ENCODE measurements around the gene NHSL2. TPM values are rescaled to one million over a fixed set of nuclear protein-coding genes. Genes with fewer than 3 reads are reported as not detected.
A peak's percentile ranks its signal among the peaks of the same experiment; 100 is the strongest.

Gene NHSL2
- total RNA-seq, 2 experiments from 2014 or later: 7.9 to 8.7 TPM

GRCh38 chrX:72124540-72125201, 214.0 kb downstream of the NHSL2 start:
- no peak overlapping the region for H3K4me3 Mint-ChIP-seq
- H3K36me3 Mint-ChIP-seq (ENCODE audit: low read depth): peaks cover 13% of the 10 kb centered on the region
- H3K9me3 Mint-ChIP-seq: no peaks in the 10 kb centered on the region
- ChIA-PET POLR2A (interaction anchor here (1.0 to 4.0 kb wide), 4 partner anchors 19 to 152 kb away, joined by 4 to 35 read pairs (median 4); partner anchors contain the start of gene RPS4X), CTCF (interaction anchor here (1.2 to 6.9 kb wide), 5 partner anchors 19 to 126 kb away, joined by 3 to 95 read pairs (median 7); no protein-coding TSS in a partner anchor)
- H3K27ac Mint-ChIP-seq: no peak overlapping the region
- H3K27me3 Mint-ChIP-seq: peaks cover 22% of the 10 kb centered on the region
- peaks cover 69% of the 10 kb centered on the region for H3K4me1 Mint-ChIP-seq
- DNase-seq: no peak

DNA sequence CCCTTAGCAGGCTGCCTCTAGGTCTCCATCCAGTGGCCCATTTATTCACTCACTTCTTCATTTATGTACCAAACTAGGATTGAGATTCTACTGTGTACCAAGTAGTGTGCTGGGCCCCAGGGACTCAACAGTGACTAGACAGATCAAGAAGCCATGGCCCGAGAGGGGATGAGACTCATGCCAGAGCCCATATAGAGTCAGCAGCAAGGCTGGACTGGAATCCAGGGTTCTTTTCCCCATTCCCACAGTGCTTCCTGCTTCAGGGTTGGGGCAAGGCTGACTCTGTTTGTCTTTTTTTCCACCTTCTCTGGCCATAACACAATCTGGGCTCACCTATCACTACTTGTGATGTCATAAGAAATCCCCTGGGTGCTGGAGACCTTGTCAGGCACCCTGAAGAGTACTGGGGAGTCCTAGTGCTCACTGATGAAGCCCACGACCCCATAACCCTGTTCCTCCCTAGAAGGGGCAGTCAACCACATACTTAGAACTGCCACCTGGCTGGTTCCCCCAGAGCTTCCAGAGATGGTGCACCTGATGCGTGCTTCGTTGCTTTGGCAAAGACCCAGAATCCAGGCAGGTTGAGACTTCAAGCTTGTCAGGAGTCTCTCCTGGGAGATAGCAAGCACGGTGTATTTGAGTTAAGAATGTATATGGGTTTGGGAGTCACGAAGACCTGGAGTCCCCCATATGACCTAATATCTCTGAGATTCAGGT, 214.8 kb downstream of the NHSL2 start:
- DNase-seq: no peak
- Mint-ChIP-seq H3K27ac (no peak overlapping the region), H3K36me3 (ENCODE audit: low read depth) (peaks cover 10% of the 10 kb centered on the region), H3K4me1 (peaks cover 60% of the 10 kb centered on the region), H3K4me3 (no peak overlapping the region), H3K9me3 (no peaks in the 10 kb centered on the region), H3K27me3 (peaks cover 26% of the 10 kb centered on the region)
- ChIA-PET POLR2A (interaction anchor here (0.8 to 4.0 kb wide), 4 partner anchors 20 to 151 kb away, joined by 3 to 35 read pairs (median 4); partner anchors contain the start of gene RPS4X), CTCF (interaction anchor here (1.2 to 6.9 kb wide), 9 partner anchors 19 to 127 kb away, joined by 3 to 95 read pairs (median 4); no protein-coding TSS in a partner anchor)

GRCh38 chrX:72126048-72126415, 215.4 kb downstream of the NHSL2 start:
- H3K27me3 Mint-ChIP-seq: peaks cover 29% of the 10 kb centered on the region
- H3K36me3 Mint-ChIP-seq (ENCODE audit: low read depth): peaks cover 10% of the 10 kb centered on the region
- no peaks in the 10 kb centered on the region for H3K9me3 Mint-ChIP-seq
- H3K4me3 Mint-ChIP-seq: no peak overlapping the region
- H3K27ac Mint-ChIP-seq: no peak overlapping the region
- CTCF ChIA-PET: interaction anchor here (1.0 to 6.9 kb wide), 12 partner anchors 9 to 127 kb away, joined by 4 to 95 read pairs (median 4); partner anchors contain the start of gene PIN4
- DNase-seq: no peak
- H3K4me1 Mint-ChIP-seq: peaks cover 55% of the 10 kb centered on the region
- POLR2A ChIA-PET: interaction anchor here (0.8 to 4.0 kb wide), 3 partner anchors 20 to 151 kb away, joined by 3 to 35 read pairs (median 4); partner anchors contain the start of gene RPS4X

GRCh38 chrX:72126539-72127140, 216.0 kb downstream of the NHSL2 start:
- peaks cover 33% of the 10 kb centered on the region for H3K27me3 Mint-ChIP-seq
- POLR2A ChIA-PET: interaction anchor here (0.6 to 4.0 kb wide), 4 partner anchors 21 to 107 kb away, joined by 3 to 35 read pairs (median 3); no protein-coding TSS in a partner anchor
- no peak overlapping the region for H3K4me3 Mint-ChIP-seq

GRCh38 chrX:72127332-72127731, 216.7 kb downstream of the NHSL2 start:
- ChIA-PET CTCF (interaction anchor here (0.6 to 6.9 kb wide), 14 partner anchors 11 to 1489 kb away, joined by 3 to 95 read pairs (median 4); partner anchors contain the start of gene PIN4), POLR2A (interaction anchor here (4.0 kb wide), 1 partner anchor 107 kb away, joined by 35 read pairs; no protein-coding TSS in a partner anchor)
- H3K4me1 Mint-ChIP-seq: peaks cover 45% of the 10 kb centered on the region
- no peak overlapping the region for H3K27ac Mint-ChIP-seq
- DNase-seq: no peak
- peaks cover 38% of the 10 kb centered on the region for H3K27me3 Mint-ChIP-seq
- no peak overlapping the region for H3K4me3 Mint-ChIP-seq
- H3K36me3 Mint-ChIP-seq (ENCODE audit: low read depth): peaks cover 10% of the 10 kb centered on the region
- no peaks in the 10 kb centered on the region for H3K9me3 Mint-ChIP-seq

More at GRCh38 chrX:72126539-72127140, 216.0 kb downstream of the NHSL2 start:
- CTCF ChIA-PET: interaction anchor here (0.6 to 6.9 kb wide), 14 partner anchors 10 to 128 kb away, joined by 3 to 95 read pairs (median 4); partner anchors contain the start of gene PIN4
- peaks cover 49% of the 10 kb centered on the region for H3K4me1 Mint-ChIP-seq
- peaks cover 10% of the 10 kb centered on the region for H3K36me3 Mint-ChIP-seq (ENCODE audit: low read depth)
- H3K9me3 Mint-ChIP-seq: no peaks in the 10 kb centered on the region
- DNase-seq: peak; percentile 84
- H3K27ac Mint-ChIP-seq: no peak overlapping the region

DNA sequence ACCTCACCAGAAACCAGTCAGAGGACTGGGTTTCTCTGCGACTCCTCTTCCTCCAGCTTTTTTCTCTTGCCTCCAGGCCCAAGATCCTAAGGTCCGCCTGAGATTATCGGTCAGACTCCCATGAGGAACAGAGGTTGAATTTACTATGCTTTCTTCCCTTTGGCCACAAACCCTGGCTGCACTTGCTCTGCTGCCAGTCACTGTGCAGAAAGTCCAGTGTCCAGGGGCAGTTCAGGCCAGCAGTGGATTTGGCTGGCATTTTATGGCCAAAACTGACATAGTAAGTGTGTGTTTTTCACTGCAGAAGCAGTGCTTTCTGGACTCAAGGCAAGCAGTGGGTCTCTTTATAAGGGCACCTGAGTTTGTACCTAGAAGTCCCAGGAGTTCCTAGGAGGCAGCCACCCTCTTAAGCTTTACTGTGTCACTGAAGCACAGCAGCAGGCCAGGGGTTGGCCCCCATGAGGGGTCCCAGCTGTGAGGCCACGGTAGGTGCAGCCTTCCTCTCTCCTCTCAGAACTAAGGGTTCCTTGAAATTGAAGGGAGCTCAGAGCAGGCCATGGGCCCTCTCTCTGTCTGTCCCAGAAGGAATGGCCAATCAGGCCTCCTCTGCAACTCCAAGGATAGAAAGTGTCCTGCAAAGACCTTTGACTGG, 217.7 kb downstream of the NHSL2 start:
- ChIA-PET POLR2A (interaction anchor here (0.7 to 4.0 kb wide), 2 partner anchors 42 to 108 kb away, joined by 3 to 35 read pairs; no protein-coding TSS in a partner anchor), CTCF (interaction anchor here (1.0 to 6.9 kb wide), 3 partner anchors 109 to 150 kb away, joined by 3 to 95 read pairs (median 3); no protein-coding TSS in a partner anchor)
- Mint-ChIP-seq H3K27me3 (peaks cover 48% of the 10 kb centered on the region), H3K27ac (no peak overlapping the region), H3K4me1 (peaks cover 35% of the 10 kb centered on the region), H3K4me3 (no peak overlapping the region), H3K36me3 (ENCODE audit: low read depth) (peaks cover 6% of the 10 kb centered on the region), H3K9me3 (no peaks in the 10 kb centered on the region)
- no peak for DNase-seq

DNA sequence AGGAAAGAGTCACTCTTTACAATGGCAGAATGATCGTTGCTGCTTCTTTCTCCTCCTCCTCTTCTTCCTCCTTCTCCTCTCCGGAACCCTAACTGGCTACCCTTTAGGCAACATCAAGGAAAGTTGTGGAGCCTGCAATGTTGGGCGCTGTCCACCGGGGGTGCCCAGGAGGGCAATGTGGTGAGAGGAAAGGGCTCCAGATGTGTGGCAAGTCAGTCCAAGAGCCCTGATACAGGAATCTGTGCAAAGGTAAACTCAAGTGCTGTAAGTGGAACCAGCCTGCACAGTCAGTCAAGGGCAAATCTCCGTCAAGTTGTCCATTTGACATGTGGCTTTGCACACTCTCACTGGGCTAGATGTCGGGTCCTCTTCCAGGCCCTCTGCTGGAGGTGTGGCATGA, 218.2 kb downstream of the NHSL2 start:
- Mint-ChIP-seq H3K9me3 (no peaks in the 10 kb centered on the region), H3K4me3 (no peak overlapping the region), H3K36me3 (ENCODE audit: low read depth) (peaks cover 6% of the 10 kb centered on the region), H3K27ac (no peak overlapping the region), H3K27me3 (peaks cover 50% of the 10 kb centered on the region), H3K4me1 (peaks cover 29% of the 10 kb centered on the region)
- ChIA-PET POLR2A (no interaction called here), CTCF (interaction anchor here (6.9 kb wide), 1 partner anchor 109 kb away, joined by 95 read pairs; no protein-coding TSS in a partner anchor)
- no peak for DNase-seq

DNA sequence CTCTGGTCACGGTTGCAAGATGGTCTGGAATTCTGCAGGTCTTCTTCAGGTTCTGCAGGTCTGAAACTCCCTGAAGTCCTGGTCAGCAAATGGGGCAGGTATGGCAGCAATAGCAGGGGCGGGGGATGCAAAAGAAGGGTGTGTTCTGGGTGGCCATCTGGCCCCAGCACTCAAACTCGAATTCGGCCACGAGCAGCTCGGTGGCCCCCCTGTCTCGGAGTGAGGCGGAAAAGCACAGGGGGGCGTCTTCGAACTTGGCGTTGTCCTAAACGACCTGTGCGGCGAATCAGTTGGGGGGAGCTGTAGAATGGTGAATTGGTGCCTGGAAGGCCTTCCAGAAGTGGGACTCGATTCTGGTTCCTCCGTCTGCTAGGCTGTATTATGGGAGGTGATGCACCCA, 219.0 kb downstream of the NHSL2 start:
- H3K27me3 Mint-ChIP-seq: peaks cover 52% of the 10 kb centered on the region
- peaks cover 6% of the 10 kb centered on the region for H3K36me3 Mint-ChIP-seq (ENCODE audit: low read depth)
- CTCF ChIA-PET: interaction anchor here (1.0 to 2.0 kb wide), 2 partner anchors 108 to 111 kb away, joined by 3 to 6 read pairs; no protein-coding TSS in a partner anchor
- H3K4me1 Mint-ChIP-seq: peaks cover 21% of the 10 kb centered on the region
- DNase-seq: no peak
- POLR2A ChIA-PET: no interaction called here
- H3K9me3 Mint-ChIP-seq: no peaks in the 10 kb centered on the region
- H3K27ac Mint-ChIP-seq: no peak overlapping the region
- H3K4me3 Mint-ChIP-seq: no peak overlapping the region

DNA sequence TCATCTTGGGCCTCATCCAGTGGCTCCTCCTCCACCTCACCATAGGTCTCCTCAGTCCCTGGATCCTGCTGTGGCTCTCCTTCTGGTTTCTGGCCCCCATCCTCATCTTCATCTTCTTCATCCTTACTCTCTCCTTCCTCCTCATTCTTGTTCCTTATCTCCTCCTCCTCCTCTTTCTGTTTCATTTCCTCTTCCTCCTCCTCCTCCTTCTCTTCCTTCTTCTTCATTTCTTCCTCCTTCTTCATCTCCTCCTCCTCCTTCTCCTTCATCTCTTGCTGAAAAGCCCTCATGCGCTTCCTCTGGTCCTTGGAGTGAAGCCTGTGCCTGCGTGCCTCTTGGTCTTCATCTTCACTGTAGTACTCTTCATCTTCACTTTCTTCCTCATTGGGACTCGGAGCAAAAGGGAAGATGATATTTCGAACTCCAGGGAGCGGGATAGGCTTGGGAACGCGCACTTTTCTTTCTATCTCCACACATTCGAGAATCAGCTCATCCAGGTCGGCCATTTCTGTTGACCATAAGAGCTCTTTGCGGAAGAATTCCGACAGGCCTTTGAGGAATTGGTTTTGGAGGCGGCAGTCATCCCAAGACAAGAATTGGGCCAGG, 219.6 kb downstream of the NHSL2 start:
- Mint-ChIP-seq H3K9me3 (no peaks in the 10 kb centered on the region), H3K36me3 (ENCODE audit: low read depth) (peaks cover 3% of the 10 kb centered on the region), H3K27ac (no peak overlapping the region), H3K4me1 (peaks cover 15% of the 10 kb centered on the region), H3K4me3 (no peak overlapping the region), H3K27me3 (peaks cover 58% of the 10 kb centered on the region)
- CTCF ChIA-PET: interaction anchor here (1.0 to 2.0 kb wide), 2 partner anchors 108 to 112 kb away, joined by 3 to 6 read pairs; no protein-coding TSS in a partner anchor
- POLR2A ChIA-PET: no interaction called here
- no peak for DNase-seq

DNA sequence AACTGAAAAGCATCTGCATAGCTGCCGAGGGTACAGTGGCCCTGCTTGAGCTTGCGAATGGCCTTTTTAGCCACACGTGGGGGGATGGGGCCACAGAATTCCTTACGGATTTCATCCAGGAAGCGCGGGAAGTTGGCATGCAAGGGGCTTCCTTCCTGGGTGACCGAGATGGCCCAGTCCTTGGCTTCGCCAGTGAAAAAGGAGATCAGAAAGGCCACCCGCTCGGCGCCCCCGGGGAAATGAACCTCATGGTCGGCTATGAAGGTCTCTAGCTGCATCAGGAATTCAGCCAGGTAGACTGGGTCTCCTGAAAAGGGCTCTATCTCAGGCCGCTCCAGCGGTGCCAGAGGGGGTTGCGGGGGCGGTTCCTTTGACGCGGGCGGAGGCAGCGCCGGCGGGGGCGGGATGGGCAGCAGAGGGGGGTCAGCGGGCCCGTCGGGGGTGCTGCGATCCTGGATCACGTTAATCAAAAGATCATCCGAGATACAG, 220.2 kb downstream of the NHSL2 start:
- no peak overlapping the region for H3K4me3 Mint-ChIP-seq
- peaks cover 15% of the 10 kb centered on the region for H3K4me1 Mint-ChIP-seq
- H3K27ac Mint-ChIP-seq: no peak overlapping the region
- POLR2A ChIA-PET: interaction anchor here (1.3 kb wide), 1 partner anchor 11 kb away, joined by 3 read pairs; no protein-coding TSS in a partner anchor
- DNase-seq: no peak
- peaks cover 59% of the 10 kb centered on the region for H3K27me3 Mint-ChIP-seq
- peaks cover 3% of the 10 kb centered on the region for H3K36me3 Mint-ChIP-seq (ENCODE audit: low read depth)
- CTCF ChIA-PET: interaction anchor here (1.8 to 2.0 kb wide), 2 partner anchors 109 to 113 kb away, joined by 6 to 10 read pairs; no protein-coding TSS in a partner anchor
- no peaks in the 10 kb centered on the region for H3K9me3 Mint-ChIP-seq

Data from activated CD4-positive, alpha-beta memory T cell treated with anti-CD3 and anti-CD28 coated beads, Interleukin-2, amount 10 ng/mL, durations not matched to agents 7 days and 5 days (primary cell).